GM12878 (cell line): ENCODE results near the gene TWF1.

ENCODE experiments used
- EGR1 ChIP-seq, 2 experiments: IDR thresholded peaks; 1 replicate in 1 of 2; 2 replicates in 1 of 2; pipeline ENCODE4 v1.6.1; 2011 to 2012; ENCODE audit warnings: low read depth in 2 of 2, low read length in 2 of 2, borderline replicate concordance in 1 of 2, mild to moderate bottlenecking in 1 of 2, moderate library complexity in 1 of 2
- POLR2A ChIP-seq: IDR thresholded peaks from 2 replicates; pipeline ENCODE4 v1.6.1; 2011; ENCODE audit warnings: low read depth, mild to moderate bottlenecking, low read length
- POLR2AphosphoS5 ChIP-seq: IDR thresholded peaks from 2 replicates; pipeline ENCODE4 v1.6.1; 2011; ENCODE audit warnings: mild to moderate bottlenecking, low read length, inconsistent platforms
- TCF12 ChIP-seq: IDR thresholded peaks from 2 replicates; pipeline ENCODE4 v1.6.1; 2011; ENCODE audit warnings: low read depth, mild to moderate bottlenecking, low read length
- ZBTB33 ChIP-seq: fragments of 450-650 bp; IDR thresholded peaks from 2 replicates; pipeline ENCODE4 v1.6.1; 2017; ENCODE audit warnings: mild to moderate bottlenecking

DNA sequence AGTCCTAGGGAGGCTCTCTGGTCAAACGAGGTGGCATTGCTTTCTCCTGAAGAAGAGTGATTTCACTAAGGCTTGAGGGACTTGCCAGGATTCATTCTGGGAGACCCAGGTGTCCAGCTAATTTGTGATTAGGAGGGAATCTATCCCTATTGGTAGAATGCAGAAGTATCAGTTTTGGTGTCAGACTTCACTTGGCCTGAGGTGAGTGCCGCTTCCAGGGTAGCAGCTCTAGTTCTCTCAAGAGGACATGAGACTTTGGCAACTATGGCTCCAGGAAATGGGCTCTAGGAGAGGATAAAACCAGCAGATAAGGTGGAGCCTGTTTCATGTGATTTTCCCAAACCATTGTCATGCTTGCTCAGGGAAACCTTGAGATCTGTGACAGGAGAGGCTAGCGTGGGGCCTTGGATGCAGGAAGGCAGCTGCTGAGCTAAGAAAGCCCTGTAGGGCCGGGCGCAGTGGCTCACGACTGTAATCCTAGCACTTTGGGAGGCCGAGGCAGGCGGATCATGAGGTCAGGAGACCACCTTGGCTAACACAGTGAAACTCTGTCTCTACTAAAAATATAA, 18.2 kb upstream of the TWF1 start:
- no peak for TF ChIP-seq POLR2A
- no peak for TF ChIP-seq POLR2AphosphoS5
- no peak for TF ChIP-seq TCF12
- no peak for TF ChIP-seq EGR1 (IDR thresholded peaks at IDR 0.05; ENCODE audit: borderline replicate concordance in 1 of 2, low read depth in 2 of 2, low read length in 2 of 2)
- TF ChIP-seq ZBTB33 = no peak
